HCT116 (cell line): ENCODE measurements around the gene LMBR1L. TPM values are rescaled to one million over a fixed set of nuclear protein-coding genes. Genes with fewer than 3 reads are reported as not detected.

Experiments
- ATAC-seq: fragments of 200-7000 bp; cut with Tn5 transposase; 2 replicates; pipeline ENCODE4 v1.9.1; 2020; ENCODE audit warnings: mild to moderate bottlenecking, moderate library complexity
- BruUV-seq: library from RNA; stranded (reverse); fragments of 400-500 nt; replicated peaks from 2 replicates; lab custom pipeline; 2021; lab: Mats Ljungman, UMichigan
- CTCF ChIA-PET: fragments of 300-600 bp; sonication (Branson Sonifier 250); formaldehyde crosslinking; loops from one replicate; lab custom pipeline; 2021; ENCODE audit warnings: antibody characterized with exemption; lab: Charles Lee
- POLR2A ChIA-PET: fragments of 300-600, 350-600 bp; sonication (Branson Sonifier 250); formaldehyde crosslinking; loops from one replicate; lab custom pipeline; 2021; ENCODE audit warnings: antibody characterized with exemption; lab: Charles Lee
- RAD21 ChIA-PET, 2 experiments: fragments of 300-600 bp; sonication (Branson Sonifier 250); formaldehyde crosslinking; loops; one replicate each; lab custom pipeline; 2023; ENCODE audit warnings: low total read pairs in 2 of 2; ENCODE audit not compliant: uncharacterized antibody in 2 of 2, unreplicated experiment in 2 of 2, low non-redundant PET in 1 of 2; lab: Charles Lee
- DNase-seq: peaks from one replicate; pipeline ENCODE4 v3.0.0-alpha.2; 2010; ENCODE audit warnings: low read depth, low spot score
- H2AFZ ChIP-seq: fragments of 200-600 bp; shearing (Covaris generic), sonication (generic); 2 replicates; pipeline ENCODE4 v1.6.1; 2017; ENCODE audit warnings: low read depth, mixed run types, mixed read lengths, antibody characterized with exemption, low read length; ENCODE audit not compliant: poor library complexity, severe bottlenecking
- H3K27ac ChIP-seq: 2 replicates; pipeline ENCODE4 v1.5.1; 2012; ENCODE audit warnings: low read depth, low read length
- H3K27me3 ChIP-seq: fragments of 200-600 bp; sonication (generic); 2 replicates; pipeline ENCODE4 v1.6.1; 2016; ENCODE audit warnings: mixed run types, low read length, mixed read lengths; ENCODE audit not compliant: insufficient read depth
- H3K36me3 ChIP-seq, 2 experiments: fragments of 200-500 bp in 1 of 2; fragments of 200-600 bp in 1 of 2; sonication (Bioruptor generic) in 1 of 2; sonication (generic) in 1 of 2; 2 replicates each; pipeline versions ENCODE4 v1.5.1 to v1.6.1; 2014 to 2016; ENCODE audit warnings: low read length in 2 of 2, inconsistent platforms in 1 of 2, mixed read lengths in 1 of 2, mixed run types in 1 of 2; ENCODE audit not compliant: insufficient read depth in 2 of 2, control insufficient read depth in 1 of 2
- H3K4me1 ChIP-seq, 2 experiments: fragments of 200-600 bp in 1 of 2; sonication (generic) in 1 of 2; 2 replicates each; pipeline versions ENCODE4 v1.5.1 to v1.6.1; 2012 to 2017; ENCODE audit warnings: low read length in 2 of 2, inconsistent platforms in 1 of 2, mild to moderate bottlenecking in 1 of 2, mixed read lengths in 1 of 2, mixed run types in 1 of 2, moderate library complexity in 1 of 2; ENCODE audit not compliant: insufficient read depth in 2 of 2, control insufficient read depth in 1 of 2
- H3K4me2 ChIP-seq: fragments of 200-600 bp; sonication (generic); 2 replicates; pipeline ENCODE4 v1.6.1; 2017; ENCODE audit warnings: mixed run types, low read length, mixed read lengths
- H3K4me3 ChIP-seq, 2 experiments: fragments of 200-600 bp in 1 of 2; sonication (generic) in 1 of 2; replicated peaks in 1 of 2; 2 replicates each; pipeline ENCODE4 v1.5.1; 2011 to 2016; ENCODE audit warnings: low read length in 2 of 2, control low read depth in 1 of 2, low read depth in 1 of 2, mild to moderate bottlenecking in 1 of 2, mixed read lengths in 1 of 2, mixed run types in 1 of 2
- H3K79me2 ChIP-seq: fragments of 200-600 bp; sonication (generic); 2 replicates; pipeline ENCODE4 v1.6.1; 2017; ENCODE audit warnings: mild to moderate bottlenecking, mixed run types, low read length, moderate library complexity, mixed read lengths; ENCODE audit not compliant: insufficient read depth
- H3K9ac ChIP-seq: fragments of 200-600 bp; sonication (generic); 2 replicates; pipeline ENCODE4 v1.6.1; 2016; ENCODE audit warnings: low read length, mixed read lengths
- H3K9me2 ChIP-seq: fragments of 200-600 bp; sonication (generic), shearing (Covaris generic); 2 replicates; pipeline ENCODE4 v1.6.1; 2017; ENCODE audit warnings: mixed run types, mild to moderate bottlenecking, moderate library complexity; ENCODE audit not compliant: insufficient read depth
- H3K9me3 ChIP-seq, 2 experiments: fragments of 200-500 bp in 1 of 2; fragments of 200-600 bp in 1 of 2; sonication (Bioruptor generic) in 1 of 2; sonication (generic) in 1 of 2; 2 replicates each; pipeline ENCODE4 v1.6.1; 2014 to 2017; ENCODE audit warnings: low read length in 2 of 2, mixed read lengths in 2 of 2, inconsistent platforms in 1 of 2, low read depth in 1 of 2, mild to moderate bottlenecking in 1 of 2, mixed run types in 1 of 2, moderate library complexity in 1 of 2; ENCODE audit not compliant: control insufficient read depth in 1 of 2, insufficient read depth in 1 of 2
- H4K20me1 ChIP-seq: fragments of 200-600 bp; sonication (generic), shearing (Covaris generic); 2 replicates; pipeline ENCODE4 v1.6.1; 2017; ENCODE audit warnings: mixed run types, mild to moderate bottlenecking, moderate library complexity; ENCODE audit not compliant: insufficient read depth
- CBX3 ChIP-seq: IDR thresholded peaks from 2 replicates; pipeline ENCODE4 v1.6.1; 2012; ENCODE audit warnings: low read depth
- CEBPB ChIP-seq: IDR thresholded peaks from 2 replicates; pipeline ENCODE4 v1.6.1; 2012; ENCODE audit warnings: low read depth
- EGR1 ChIP-seq: IDR thresholded peaks from 2 replicates; pipeline ENCODE4 v1.6.1; 2012; ENCODE audit warnings: low read depth
- EZH2 ChIP-seq: fragments of 200-600 bp; sonication (generic); IDR thresholded peaks from 2 replicates; pipeline ENCODE4 v1.6.1; 2017; ENCODE audit warnings: antibody characterized with exemption, mixed run types
- EZH2phosphoT487 ChIP-seq: fragments of 200-600 bp; IDR thresholded peaks from 2 replicates; pipeline ENCODE4 v1.6.1; 2018; ENCODE audit warnings: antibody characterized with exemption, borderline replicate concordance
- FOSL1 ChIP-seq: IDR thresholded peaks from 2 replicates; pipeline ENCODE4 v1.6.1; 2012; ENCODE audit warnings: low read depth
- JUND ChIP-seq: IDR thresholded peaks from 2 replicates; pipeline ENCODE4 v1.6.1; 2012
- POLR2A ChIP-seq: IDR thresholded peaks from 2 replicates; pipeline ENCODE4 v1.7.0; 2011; ENCODE audit warnings: borderline replicate concordance; ENCODE audit not compliant: insufficient read depth, insufficient read length; ENCODE audit errors: extremely low read depth
- POLR2AphosphoS5 ChIP-seq: IDR thresholded peaks from 2 replicates; pipeline ENCODE4 v1.6.1; 2011; ENCODE audit warnings: mild to moderate bottlenecking, low read depth, low read length, moderate library complexity
- SIN3A ChIP-seq: IDR thresholded peaks from 2 replicates; pipeline ENCODE4 v1.6.1; 2012; ENCODE audit warnings: low read depth
- SP1 ChIP-seq: IDR thresholded peaks from 2 replicates; pipeline ENCODE4 v1.6.1; 2012; ENCODE audit warnings: low read depth
- SRF ChIP-seq: IDR thresholded peaks from 2 replicates; pipeline ENCODE4 v1.6.1; 2012; ENCODE audit warnings: low read depth
- TCF7L2 ChIP-seq: IDR thresholded peaks from 2 replicates; pipeline ENCODE4 v1.7.0; 2011; ENCODE audit warnings: borderline replicate concordance, inconsistent platforms; ENCODE audit not compliant: insufficient read depth, insufficient read length; ENCODE audit errors: extremely low read depth
- YY1 ChIP-seq: IDR thresholded peaks from 2 replicates; pipeline ENCODE4 v1.6.1; 2011; ENCODE audit warnings: low read length, low read depth, moderate library complexity, mild to moderate bottlenecking; ENCODE audit not compliant: insufficient replicate concordance; ENCODE audit errors: extremely low read depth
- ZFX ChIP-seq: fragments of 450-650 bp; IDR thresholded peaks from 2 replicates; pipeline ENCODE4 v1.6.1; 2017
- ZNF274 ChIP-seq: fragments of 200-500 bp; sonication (Bioruptor generic); IDR thresholded peaks from 2 replicates; pipeline ENCODE4 v1.6.1; 2014; ENCODE audit warnings: mild to moderate bottlenecking, low read depth, low read length, inconsistent platforms
- intact Hi-C: fragments of 100-400 bp; cut with micrococcal nuclease; formaldehyde crosslinking; loops from 2 replicates; pipeline ENCODE4 v1.10.0; 2022
- total RNA-seq: library from RNA; stranded (reverse); gene quantifications from one replicate; pipeline ENCODE4 v1.2.1, GENCODE V29; 2021; ENCODE audit not compliant: unreplicated experiment
- TF ChIP-seq, protein P1 (sequence below): IDR thresholded peaks from 2 replicates; pipeline ENCODE4 v1.6.1; 2012
- TF ChIP-seq, protein P2 (sequence below), 3 experiments: fragments of 200-600 bp in 1 of 3; sonication (generic) in 1 of 3; IDR thresholded peaks in 2 of 3; conservative IDR thresholded peaks in 1 of 3; 2 replicates each; pipeline ENCODE4 v1.5.1; 2012 to 2017; ENCODE audit warnings: low read depth in 2 of 3, low read length in 2 of 3, antibody characterized with exemption in 1 of 3, borderline replicate concordance in 1 of 3, control low read depth in 1 of 3, mild to moderate bottlenecking in 1 of 3, mixed read lengths in 1 of 3, mixed run types in 1 of 3, moderate library complexity in 1 of 3; ENCODE audit not compliant: insufficient read depth in 1 of 3
- TF ChIP-seq, protein P3 (sequence below): IDR thresholded peaks from 2 replicates; pipeline ENCODE4 v1.6.1; 2011; ENCODE audit warnings: mild to moderate bottlenecking, low read length, moderate library complexity; ENCODE audit not compliant: insufficient replicate concordance; ENCODE audit errors: extremely low read depth

LMBR1L gene
- total RNA-seq, 1 experiment from 2014 or later, result 44.4 TPM

DNA sequence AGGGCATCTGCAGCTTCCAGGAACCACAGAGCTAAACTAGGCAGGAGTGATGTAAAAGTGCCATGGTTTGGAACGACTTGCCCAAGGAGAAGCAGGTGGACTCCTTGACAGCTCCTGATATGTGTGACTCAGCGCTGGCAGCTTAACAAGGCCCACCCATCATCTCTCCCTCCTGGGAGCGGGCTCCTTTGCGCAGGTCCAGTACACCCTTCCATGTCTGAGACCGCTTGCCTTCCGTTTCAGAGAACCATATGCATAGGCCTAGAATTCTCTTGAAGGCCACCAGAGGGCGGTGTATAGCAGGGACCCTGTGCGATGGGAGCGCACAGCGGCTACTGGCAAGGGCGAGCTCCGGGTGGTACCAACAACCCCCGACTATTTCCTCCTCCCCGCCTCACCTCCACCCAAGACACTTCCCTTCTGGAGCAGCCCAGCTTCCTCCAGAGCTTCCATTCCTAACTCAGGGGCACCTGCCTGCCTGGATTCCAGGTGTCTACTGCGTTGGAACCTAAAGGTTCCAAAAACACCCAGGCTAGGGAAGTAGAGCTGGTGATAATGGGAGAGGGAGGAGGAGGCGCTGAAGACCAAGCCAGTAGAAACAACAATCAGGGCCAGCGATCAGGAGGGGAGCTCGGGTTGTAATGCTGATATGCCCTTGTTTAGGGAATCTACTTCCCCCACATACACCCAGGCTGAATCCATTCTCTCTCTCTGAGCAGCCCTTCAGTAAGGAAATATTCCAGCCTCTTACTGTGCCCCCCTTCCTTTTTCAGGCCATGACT, 22.3 kb downstream of the LMBR1L start:
- intact Hi-C loops, result loop anchor here (1.0 kb wide), 2 partner anchors 33 to 42 kb away; no protein-coding TSS in a partner anchor
- peak overlapping the region; percentile 24; the same call in 1 of the 2 replicates for H3K9ac ChIP-seq
- peak overlapping the region; percentile 7 to 33; a peak in 2 of 4 replicates for H3K4me3 ChIP-seq
- CTCF ChIA-PET, result interaction anchor here (0.6 to 4.2 kb wide), 26 partner anchors 8 to 235 kb away, joined by 3 to 59 read pairs (median 6); partner anchors contain the start of genes LMBR1L, RHEBL1, TUBA1A and TUBA1B
- peak; percentile 99 for ATAC-seq
- H3K9me3 ChIP-seq, result no peaks in the 10 kb centered on the region
- H3K27me3 ChIP-seq, result no peaks in the 10 kb centered on the region
- no peaks in the 10 kb centered on the region for H4K20me1 ChIP-seq
- RAD21 ChIA-PET, result interaction anchor here (0.7 to 1.8 kb wide), 4 partner anchors 18 to 33 kb away, joined by 3 to 12 read pairs (median 5); partner anchors contain the start of gene RHEBL1 (in 2 of the 2)
- peak overlapping the region; percentile 64 for H3K4me2 ChIP-seq
- DNase-seq, result peak; percentile 94
- peak overlapping the region; percentile 69 for H2AFZ ChIP-seq
- BruUV-seq, result no TSS peak
- H3K4me1 ChIP-seq, result peaks cover 11 to 16% of the 10 kb centered on the region in 2 experiments
- no peaks in the 10 kb centered on the region for H3K79me2 ChIP-seq
- no peaks in the 10 kb centered on the region for H3K36me3 ChIP-seq
- H3K9me2 ChIP-seq, result no peaks in the 10 kb centered on the region
- POLR2A ChIA-PET, result interaction anchor here (1.0 to 1.6 kb wide), 8 partner anchors 10 to 134 kb away, joined by 3 to 19 read pairs (median 4); partner anchors contain the start of genes LMBR1L, RHEBL1 and TUBA1B
- no peak overlapping the region for H3K27ac ChIP-seq
- TF ChIP-seq SIN3A, result no peak
- TF ChIP-seq TCF7L2, result no peak
- no peak for TF ChIP-seq ZFX
- TF ChIP-seq, protein P1, sequence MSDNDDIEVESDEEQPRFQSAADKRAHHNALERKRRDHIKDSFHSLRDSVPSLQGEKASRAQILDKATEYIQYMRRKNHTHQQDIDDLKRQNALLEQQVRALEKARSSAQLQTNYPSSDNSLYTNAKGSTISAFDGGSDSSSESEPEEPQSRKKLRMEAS, result peak; percentile 38; the same call in 1 of the 2 replicates
- no peak for TF ChIP-seq EZH2
- TF ChIP-seq, protein P2, sequence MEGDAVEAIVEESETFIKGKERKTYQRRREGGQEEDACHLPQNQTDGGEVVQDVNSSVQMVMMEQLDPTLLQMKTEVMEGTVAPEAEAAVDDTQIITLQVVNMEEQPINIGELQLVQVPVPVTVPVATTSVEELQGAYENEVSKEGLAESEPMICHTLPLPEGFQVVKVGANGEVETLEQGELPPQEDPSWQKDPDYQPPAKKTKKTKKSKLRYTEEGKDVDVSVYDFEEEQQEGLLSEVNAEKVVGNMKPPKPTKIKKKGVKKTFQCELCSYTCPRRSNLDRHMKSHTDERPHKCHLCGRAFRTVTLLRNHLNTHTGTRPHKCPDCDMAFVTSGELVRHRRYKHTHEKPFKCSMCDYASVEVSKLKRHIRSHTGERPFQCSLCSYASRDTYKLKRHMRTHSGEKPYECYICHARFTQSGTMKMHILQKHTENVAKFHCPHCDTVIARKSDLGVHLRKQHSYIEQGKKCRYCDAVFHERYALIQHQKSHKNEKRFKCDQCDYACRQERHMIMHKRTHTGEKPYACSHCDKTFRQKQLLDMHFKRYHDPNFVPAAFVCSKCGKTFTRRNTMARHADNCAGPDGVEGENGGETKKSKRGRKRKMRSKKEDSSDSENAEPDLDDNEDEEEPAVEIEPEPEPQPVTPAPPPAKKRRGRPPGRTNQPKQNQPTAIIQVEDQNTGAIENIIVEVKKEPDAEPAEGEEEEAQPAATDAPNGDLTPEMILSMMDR (IDR thresholded peaks at IDR 0.05 in 2 of 3, conservative IDR thresholded peaks at IDR 0.05 in 1 of 3; ENCODE audit: borderline replicate concordance in 1 of 3, insufficient read depth in 1 of 3, low read depth in 2 of 3, low read length in 2 of 3), result peak; percentile 83 to 92 (median 89)
- no peak for TF ChIP-seq EZH2phosphoT487
- TF ChIP-seq POLR2A, result no peak
- TF ChIP-seq SP1, result no peak
- no peak for TF ChIP-seq SRF
- no peak for TF ChIP-seq ZNF274
- TF ChIP-seq POLR2AphosphoS5, result peak; percentile 43
- 0 out of 2 replicates have a peak, but pooled peaks have one; percentile 24 for TF ChIP-seq JUND
- no peak for TF ChIP-seq CEBPB
- TF ChIP-seq YY1, result peak; percentile 36
- 0 out of 2 replicates have a peak, but pooled peaks have one; percentile 38 for TF ChIP-seq FOSL1
- no peak for TF ChIP-seq EGR1
- peak; percentile 55; the same call in 1 of the 2 replicates for TF ChIP-seq CBX3
- TF ChIP-seq, protein P3, sequence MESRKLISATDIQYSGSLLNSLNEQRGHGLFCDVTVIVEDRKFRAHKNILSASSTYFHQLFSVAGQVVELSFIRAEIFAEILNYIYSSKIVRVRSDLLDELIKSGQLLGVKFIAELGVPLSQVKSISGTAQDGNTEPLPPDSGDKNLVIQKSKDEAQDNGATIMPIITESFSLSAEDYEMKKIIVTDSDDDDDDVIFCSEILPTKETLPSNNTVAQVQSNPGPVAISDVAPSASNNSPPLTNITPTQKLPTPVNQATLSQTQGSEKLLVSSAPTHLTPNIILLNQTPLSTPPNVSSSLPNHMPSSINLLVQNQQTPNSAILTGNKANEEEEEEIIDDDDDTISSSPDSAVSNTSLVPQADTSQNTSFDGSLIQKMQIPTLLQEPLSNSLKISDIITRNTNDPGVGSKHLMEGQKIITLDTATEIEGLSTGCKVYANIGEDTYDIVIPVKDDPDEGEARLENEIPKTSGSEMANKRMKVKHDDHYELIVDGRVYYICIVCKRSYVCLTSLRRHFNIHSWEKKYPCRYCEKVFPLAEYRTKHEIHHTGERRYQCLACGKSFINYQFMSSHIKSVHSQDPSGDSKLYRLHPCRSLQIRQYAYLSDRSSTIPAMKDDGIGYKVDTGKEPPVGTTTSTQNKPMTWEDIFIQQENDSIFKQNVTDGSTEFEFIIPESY, result no peak
